Spleen (tissue), 7 donors: ENCODE measurements around the gene CTNNBL1.

ENCODE experiments used
- POLR2A ChIP-seq, 3 donors: fragments of 450-650 bp; IDR thresholded peaks; one replicate each; pipeline ENCODE4 v1.5.1; 2017; ENCODE audit warnings: antibody characterized with exemption in 3 of 3, mild to moderate bottlenecking in 1 of 3
- TF ChIP-seq, protein P1 (sequence below), 11 experiments: fragments of 200-600 bp in 7 of 11; fragments of 450-650 bp in 4 of 11; sonication (generic) in 4 of 11; IDR thresholded peaks in 8 of 11; conservative IDR thresholded peaks in 3 of 11; 1 replicate in 7 of 11; 2 replicates in 4 of 11; pipeline versions ENCODE4 v1.4.0 to v1.8.0; 2016 to 2021; ENCODE audit warnings: antibody characterized with exemption in 11 of 11, inconsistent platforms in 4 of 11, mild to moderate bottlenecking in 1 of 11
- donor health status: DM: no; HTN: no; CAD: no; lungs with moderate emphysema.
- donor health status: DM: no; HTN: no; CAD: no.
- donor health status: DM: no; HTN: no; CAD: no.

DNA sequence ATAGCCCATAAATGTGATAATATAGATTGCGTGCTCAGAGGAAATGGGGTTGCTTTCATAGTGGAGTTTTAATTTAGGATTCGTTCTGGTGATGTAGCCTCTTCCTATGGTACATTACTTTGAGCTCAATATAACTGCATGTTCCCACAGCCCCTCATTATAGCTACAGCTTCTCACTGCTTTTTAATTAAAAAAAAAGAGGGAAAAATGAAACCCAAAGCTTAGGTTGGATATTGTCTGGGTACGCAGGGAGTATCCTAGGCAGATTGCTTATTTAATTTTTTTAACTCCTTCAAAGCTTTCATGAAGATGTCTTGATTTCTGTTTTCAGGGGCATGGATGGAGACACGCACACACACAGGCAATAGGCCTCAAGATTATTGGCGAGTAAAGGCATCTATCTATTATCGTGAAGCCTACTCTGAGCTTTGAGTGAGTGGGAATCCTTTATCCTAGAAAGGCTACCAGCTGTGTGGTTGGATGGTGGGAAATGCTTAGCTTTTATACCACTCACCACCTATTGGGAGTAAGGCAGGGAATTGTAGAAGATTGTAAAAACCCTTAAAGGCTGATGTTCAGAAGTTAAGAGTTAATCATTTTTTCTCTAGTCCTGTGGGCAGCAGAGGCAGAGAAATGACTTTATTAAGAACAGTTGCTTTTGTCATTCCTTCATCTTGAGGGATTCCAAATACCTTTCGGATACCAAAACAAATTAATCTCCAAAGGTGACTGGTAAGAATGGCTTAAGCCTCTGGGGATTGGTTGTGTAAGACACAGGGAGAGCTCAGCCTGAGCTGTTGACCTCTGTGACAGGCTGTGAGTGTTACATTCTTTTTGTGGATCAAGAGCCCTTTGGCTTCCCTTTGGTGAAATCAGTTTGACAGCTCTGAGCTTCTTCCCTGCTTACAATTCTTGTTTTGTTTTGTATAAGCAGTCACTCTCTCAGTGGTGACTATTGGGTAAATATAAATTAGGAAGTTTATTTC, 33.4 kb downstream of the CTNNBL1 start:
- TF ChIP-seq, protein P1, sequence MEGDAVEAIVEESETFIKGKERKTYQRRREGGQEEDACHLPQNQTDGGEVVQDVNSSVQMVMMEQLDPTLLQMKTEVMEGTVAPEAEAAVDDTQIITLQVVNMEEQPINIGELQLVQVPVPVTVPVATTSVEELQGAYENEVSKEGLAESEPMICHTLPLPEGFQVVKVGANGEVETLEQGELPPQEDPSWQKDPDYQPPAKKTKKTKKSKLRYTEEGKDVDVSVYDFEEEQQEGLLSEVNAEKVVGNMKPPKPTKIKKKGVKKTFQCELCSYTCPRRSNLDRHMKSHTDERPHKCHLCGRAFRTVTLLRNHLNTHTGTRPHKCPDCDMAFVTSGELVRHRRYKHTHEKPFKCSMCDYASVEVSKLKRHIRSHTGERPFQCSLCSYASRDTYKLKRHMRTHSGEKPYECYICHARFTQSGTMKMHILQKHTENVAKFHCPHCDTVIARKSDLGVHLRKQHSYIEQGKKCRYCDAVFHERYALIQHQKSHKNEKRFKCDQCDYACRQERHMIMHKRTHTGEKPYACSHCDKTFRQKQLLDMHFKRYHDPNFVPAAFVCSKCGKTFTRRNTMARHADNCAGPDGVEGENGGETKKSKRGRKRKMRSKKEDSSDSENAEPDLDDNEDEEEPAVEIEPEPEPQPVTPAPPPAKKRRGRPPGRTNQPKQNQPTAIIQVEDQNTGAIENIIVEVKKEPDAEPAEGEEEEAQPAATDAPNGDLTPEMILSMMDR (IDR thresholded peaks at IDR 0.05 in 8 of 11, conservative IDR thresholded peaks at IDR 0.05 in 3 of 11): no peak
- no peak for TF ChIP-seq POLR2A (IDR thresholded peaks at IDR 0.05)
